Gastrocnemius medialis (tissue), 4 donors: ENCODE measurements around the gene GALNT11.

ENCODE experiments used
- POLR2A ChIP-seq, 2 donors: fragments of 450-650 bp; IDR thresholded peaks; one replicate each; pipeline ENCODE4 v1.6.1; 2017; ENCODE audit warnings: antibody characterized with exemption in 2 of 2, mild to moderate bottlenecking in 2 of 2, moderate library complexity in 2 of 2
- TF ChIP-seq, protein P1 (sequence below), 5 experiments: fragments of 450-650 bp in 3 of 5; fragments of 200-600 bp in 2 of 5; sonication (generic) in 2 of 5; IDR thresholded peaks in 4 of 5; conservative IDR thresholded peaks in 1 of 5; 1 replicate in 4 of 5; 2 replicates in 1 of 5; pipeline ENCODE4 v1.5.1; 2016 to 2019; ENCODE audit warnings: antibody characterized with exemption in 5 of 5, mild to moderate bottlenecking in 3 of 5, moderate library complexity in 3 of 5

GRCh38 chr7:152076940-152077933, 51.8 kb downstream of the GALNT11 start:
- TF ChIP-seq, protein P1, sequence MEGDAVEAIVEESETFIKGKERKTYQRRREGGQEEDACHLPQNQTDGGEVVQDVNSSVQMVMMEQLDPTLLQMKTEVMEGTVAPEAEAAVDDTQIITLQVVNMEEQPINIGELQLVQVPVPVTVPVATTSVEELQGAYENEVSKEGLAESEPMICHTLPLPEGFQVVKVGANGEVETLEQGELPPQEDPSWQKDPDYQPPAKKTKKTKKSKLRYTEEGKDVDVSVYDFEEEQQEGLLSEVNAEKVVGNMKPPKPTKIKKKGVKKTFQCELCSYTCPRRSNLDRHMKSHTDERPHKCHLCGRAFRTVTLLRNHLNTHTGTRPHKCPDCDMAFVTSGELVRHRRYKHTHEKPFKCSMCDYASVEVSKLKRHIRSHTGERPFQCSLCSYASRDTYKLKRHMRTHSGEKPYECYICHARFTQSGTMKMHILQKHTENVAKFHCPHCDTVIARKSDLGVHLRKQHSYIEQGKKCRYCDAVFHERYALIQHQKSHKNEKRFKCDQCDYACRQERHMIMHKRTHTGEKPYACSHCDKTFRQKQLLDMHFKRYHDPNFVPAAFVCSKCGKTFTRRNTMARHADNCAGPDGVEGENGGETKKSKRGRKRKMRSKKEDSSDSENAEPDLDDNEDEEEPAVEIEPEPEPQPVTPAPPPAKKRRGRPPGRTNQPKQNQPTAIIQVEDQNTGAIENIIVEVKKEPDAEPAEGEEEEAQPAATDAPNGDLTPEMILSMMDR (IDR thresholded peaks at IDR 0.05 in 4 of 5, conservative IDR thresholded peaks at IDR 0.05 in 1 of 5): no peak
- no peak for TF ChIP-seq POLR2A (IDR thresholded peaks at IDR 0.05)
